Measurements from ENCODE around the gene SOST. TPM values are rescaled to one million over a fixed set of nuclear protein-coding genes. Genes with fewer than 3 reads are reported as not detected.

Gene SOST
- total and polyA plus RNA-seq, 4 experiments from 2014 or later = not detected

DNA sequence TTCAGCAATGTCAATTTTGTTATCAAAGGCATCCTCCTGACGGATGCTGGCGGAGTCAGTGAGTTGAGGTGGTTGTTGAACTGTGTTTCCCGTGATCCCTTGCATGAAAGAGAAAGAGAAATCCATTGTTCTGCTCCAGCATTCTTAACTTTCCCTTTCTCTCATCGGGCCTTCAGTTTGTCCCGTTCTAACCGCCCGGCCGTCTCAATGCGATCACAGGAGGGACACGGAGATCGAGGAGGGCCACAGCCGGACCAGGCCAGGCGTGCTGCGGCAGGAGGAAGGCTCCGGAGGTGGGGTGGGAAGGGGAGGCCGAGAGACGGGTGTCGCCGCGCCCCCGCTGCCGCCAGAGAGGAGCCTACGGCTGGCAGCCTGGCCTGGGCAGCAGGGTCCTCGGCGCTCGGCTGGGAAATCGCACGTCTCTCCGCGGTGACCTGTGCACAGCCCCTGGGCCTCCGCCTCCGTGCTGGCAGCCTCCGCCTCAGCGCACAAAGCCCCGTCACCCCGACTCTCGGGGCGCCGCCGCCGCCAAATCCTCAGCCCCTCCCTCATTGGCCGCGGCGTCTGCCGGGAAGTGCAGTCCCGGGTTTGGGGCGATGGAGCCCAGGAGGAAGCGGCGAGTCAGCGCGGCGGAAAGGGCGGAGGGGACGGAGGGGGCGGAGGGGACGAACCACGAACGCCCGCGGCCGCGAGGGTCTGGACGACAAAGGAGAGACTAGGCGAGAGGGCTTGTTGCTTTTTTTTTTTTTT lies 38.1 kb downstream of the SOST start:
- Mint-ChIP-seq H3K36me3 (peaks cover 0 to 5% of the 10 kb centered on the region in 2 donors), H3K27me3 (peaks cover 3% of the 10 kb centered on the region in 2 donors), H3K9me3 (peaks cover 0 to 2% (median 0%) of the 10 kb centered on the region in 8 donors), H3K4me3 (peak overlapping the region; percentile 97 to 100 (median 98)), H3K27ac (peak overlapping the region; percentile 85 to 100 (median 98)), H3K4me1 (peaks cover 3 to 8% (median 6%) of the 10 kb centered on the region in 4 donors)
- intact Hi-C loops (cut with micrococcal nuclease) = loop anchor here (1.0 kb wide), 1 partner anchor 40 kb away; no protein-coding TSS in a partner anchor
- no peaks in the 10 kb centered on the region for H3K27me3 ChIP-seq (ENCODE audit: insufficient read depth, low read length)
- POLR2A ChIA-PET (ENCODE audit: partially characterized antibody) = interaction anchor here (0.7 to 0.9 kb wide), 2 partner anchors 20 to 353 kb away, joined by 3 read pairs; no protein-coding TSS in a partner anchor
- H3K9me3 ChIP-seq (ENCODE audit: control insufficient read depth in 1 of 2, low read length in 2 of 2) = no peaks in the 10 kb centered on the region
- peaks cover 8% of the 10 kb centered on the region for H3K4me1 ChIP-seq (ENCODE audit: insufficient read depth, low read length)
- CTCF ChIA-PET (ENCODE audit: partially characterized antibody) = interaction anchor here (0.9 kb wide), 1 partner anchor 46 kb away, joined by 3 read pairs; no protein-coding TSS in a partner anchor
- H3K4me3 ChIP-seq (ENCODE audit: low read length in 2 of 2) = peak overlapping the region; percentile 68 to 91
- DNase-seq = peak; percentile 71 to 78 (median 75)
- H3K36me3 ChIP-seq (ENCODE audit: insufficient read depth, low read length) = no peaks in the 10 kb centered on the region
- H3K27ac ChIP-seq (ENCODE audit: low read depth, low read length) = peak overlapping the region; percentile 82

- ChIA-PET POLR2A (ENCODE audit: partially characterized antibody) (interaction anchor here (0.7 to 0.9 kb wide), 2 partner anchors 19 to 352 kb away, joined by 3 read pairs; no protein-coding TSS in a partner anchor), CTCF (ENCODE audit: partially characterized antibody) (interaction anchor here (0.9 kb wide), 1 partner anchor 47 kb away, joined by 3 read pairs; no protein-coding TSS in a partner anchor)
- peaks cover 8% of the 10 kb centered on the region for H3K4me1 ChIP-seq (ENCODE audit: insufficient read depth, low read length)
- peaks cover 0 to 2% (median 0%) of the 10 kb centered on the region in 8 donors for H3K9me3 Mint-ChIP-seq
- H3K27me3 ChIP-seq (ENCODE audit: insufficient read depth, low read length) = peaks cover under 1% of the 10 kb centered on the region
- intact Hi-C loops (cut with micrococcal nuclease) = no loop called here
- no peak overlapping the region for H3K27ac ChIP-seq (ENCODE audit: low read depth, low read length)
- DNase-seq = no peak
- H3K9me3 ChIP-seq (ENCODE audit: control insufficient read depth in 1 of 2, low read length in 2 of 2) = no peaks in the 10 kb centered on the region
- no peak overlapping the region for H3K4me3 ChIP-seq (ENCODE audit: low read length in 2 of 2)
- H3K4me3 Mint-ChIP-seq = peak overlapping the region in 7 of 8 donors; percentile 97 to 100 (median 98)
- H3K27ac Mint-ChIP-seq = peak overlapping the region; percentile 0 to 100 (median 85)
- peaks cover 4 to 10% (median 7%) of the 10 kb centered on the region in 4 donors for H3K4me1 Mint-ChIP-seq
- no peaks in the 10 kb centered on the region for H3K36me3 ChIP-seq (ENCODE audit: insufficient read depth, low read length)
- peaks cover 5 to 9% of the 10 kb centered on the region in 2 donors for H3K27me3 Mint-ChIP-seq
- peaks cover 0 to 5% of the 10 kb centered on the region in 2 donors for H3K36me3 Mint-ChIP-seq
These were observed 39.0 kb downstream of the SOST start for GRCh38 chr17:43719578-43719977.

DNA sequence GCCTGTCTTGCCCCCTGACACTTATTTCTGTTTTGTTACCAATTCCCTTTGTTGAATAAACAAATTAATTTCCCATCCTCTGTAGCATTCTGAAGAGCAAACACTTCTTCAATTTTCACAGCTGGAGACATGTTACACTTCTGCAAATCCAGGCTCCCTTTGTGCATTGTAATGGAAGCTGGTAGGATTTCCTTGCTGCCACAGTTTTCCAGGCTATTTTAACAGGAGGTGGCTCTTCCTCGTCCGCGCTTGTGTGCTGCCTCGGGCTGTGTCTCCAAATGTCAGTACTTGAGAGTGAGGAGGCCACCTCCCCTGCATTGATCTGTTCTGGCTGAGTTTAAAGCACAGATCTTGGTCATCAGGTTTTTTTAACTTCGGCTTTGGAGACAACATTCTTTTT lies 40.0 kb downstream of the SOST start:
- Mint-ChIP-seq H3K27me3 (peaks cover 12 to 15% of the 10 kb centered on the region in 2 donors), H3K4me3 (no peak overlapping the region)
- H3K36me3 ChIP-seq (ENCODE audit: insufficient read depth, low read length) = no peaks in the 10 kb centered on the region

GRCh38 chr17:43717913-43718312 lies 40.7 kb downstream of the SOST start:
- H3K36me3 ChIP-seq (ENCODE audit: insufficient read depth, low read length) = no peaks in the 10 kb centered on the region
- peaks cover 0 to 2% (median 0%) of the 10 kb centered on the region in 8 donors for H3K9me3 Mint-ChIP-seq
- H3K4me1 ChIP-seq (ENCODE audit: insufficient read depth, low read length) = peaks cover 22% of the 10 kb centered on the region
- ChIA-PET POLR2A (ENCODE audit: partially characterized antibody) (no interaction called here), CTCF (ENCODE audit: partially characterized antibody) (interaction anchor here (0.6 to 1.4 kb wide), 2 partner anchors 36 to 49 kb away, joined by 3 to 6 read pairs; no protein-coding TSS in a partner anchor)
- peaks cover 0 to 5% of the 10 kb centered on the region in 2 donors for H3K36me3 Mint-ChIP-seq
- peaks cover 14 to 22% (median 17%) of the 10 kb centered on the region in 4 donors for H3K4me1 Mint-ChIP-seq
- H3K27ac Mint-ChIP-seq = peak overlapping the region in 1 of 7 donors; percentile 5
- H3K27ac ChIP-seq (ENCODE audit: low read depth, low read length) = no peak overlapping the region
- peaks cover 13% of the 10 kb centered on the region for H3K27me3 ChIP-seq (ENCODE audit: insufficient read depth, low read length)
- H3K4me3 ChIP-seq (ENCODE audit: low read length in 2 of 2) = no peak overlapping the region
- DNase-seq = no peak
- no peaks in the 10 kb centered on the region for H3K9me3 ChIP-seq (ENCODE audit: control insufficient read depth in 1 of 2, low read length in 2 of 2)
- intact Hi-C loops (cut with micrococcal nuclease) = no loop called here
- H3K4me3 Mint-ChIP-seq = no peak overlapping the region
- peaks cover 15 to 20% of the 10 kb centered on the region in 2 donors for H3K27me3 Mint-ChIP-seq

More for the DNA sequence above, 40.0 kb downstream of the SOST start:
- H3K36me3 Mint-ChIP-seq = peaks cover 0 to 5% of the 10 kb centered on the region in 2 donors
- Histone ChIP-seq H3K4me3 (ENCODE audit: low read length in 2 of 2) (no peak overlapping the region), H3K9me3 (ENCODE audit: control insufficient read depth in 1 of 2, low read length in 2 of 2) (no peaks in the 10 kb centered on the region), H3K4me1 (ENCODE audit: insufficient read depth, low read length) (peaks cover 16% of the 10 kb centered on the region), H3K27me3 (ENCODE audit: insufficient read depth, low read length) (peaks cover 9% of the 10 kb centered on the region), H3K27ac (ENCODE audit: low read depth, low read length) (no peak overlapping the region)
- peaks cover 0 to 2% (median 0%) of the 10 kb centered on the region in 8 donors for H3K9me3 Mint-ChIP-seq
- no peak for DNase-seq
- H3K4me1 Mint-ChIP-seq = peaks cover 10 to 16% (median 13%) of the 10 kb centered on the region in 4 donors
- intact Hi-C loops (cut with micrococcal nuclease) = no loop called here
- ChIA-PET POLR2A (ENCODE audit: partially characterized antibody) (no interaction called here), CTCF (ENCODE audit: partially characterized antibody) (interaction anchor here (1.4 kb wide), 1 partner anchor 48 kb away, joined by 6 read pairs; no protein-coding TSS in a partner anchor)
- peak overlapping the region in 1 of 7 donors; percentile 5 for H3K27ac Mint-ChIP-seq

GRCh38 chr17:43714465-43715149 lies 44.0 kb downstream of the SOST start:
- H3K36me3 ChIP-seq (ENCODE audit: insufficient read depth, low read length) = no peaks in the 10 kb centered on the region
- POLR2A ChIA-PET (ENCODE audit: partially characterized antibody) = interaction anchor here (1.9 kb wide), 1 partner anchor 13 kb away, joined by 4 read pairs; no protein-coding TSS in a partner anchor

GRCh38 chr17:43713494-43714162 lies 45.0 kb downstream of the SOST start:
- Histone ChIP-seq H3K36me3 (ENCODE audit: insufficient read depth, low read length) (no peaks in the 10 kb centered on the region), H3K27me3 (ENCODE audit: insufficient read depth, low read length) (peaks cover 18% of the 10 kb centered on the region), H3K27ac (ENCODE audit: low read depth, low read length) (no peak overlapping the region), H3K4me3 (ENCODE audit: low read length in 2 of 2) (no peak overlapping the region), H3K9me3 (ENCODE audit: control insufficient read depth in 1 of 2, low read length in 2 of 2) (no peaks in the 10 kb centered on the region), H3K4me1 (ENCODE audit: insufficient read depth, low read length) (peaks cover 14% of the 10 kb centered on the region)
- Mint-ChIP-seq H3K27ac (no peak overlapping the region), H3K4me1 (peaks cover 8 to 15% (median 13%) of the 10 kb centered on the region in 4 donors), H3K4me3 (peak overlapping the region; percentile 53 to 73 (median 66)), H3K27me3 (peaks cover 39 to 42% of the 10 kb centered on the region in 2 donors), H3K36me3 (no peaks in the 10 kb centered on the region), H3K9me3 (no peaks in the 10 kb centered on the region)
- ChIA-PET CTCF (ENCODE audit: partially characterized antibody) (interaction anchor here (0.9 kb wide), 2 partner anchors 12 to 46 kb away, joined by 3 read pairs; no protein-coding TSS in a partner anchor), POLR2A (ENCODE audit: partially characterized antibody) (interaction anchor here (1.9 kb wide), 1 partner anchor 12 kb away, joined by 4 read pairs; no protein-coding TSS in a partner anchor)
- DNase-seq = no peak
- intact Hi-C loops (cut with micrococcal nuclease) = no loop called here

More at GRCh38 chr17:43714465-43715149, 44.0 kb downstream of the SOST start:
- H3K27me3 ChIP-seq (ENCODE audit: insufficient read depth, low read length) = peaks cover 18% of the 10 kb centered on the region
- intact Hi-C loops (cut with micrococcal nuclease) = no loop called here
- Mint-ChIP-seq H3K9me3 (no peaks in the 10 kb centered on the region), H3K4me3 (peak overlapping the region; percentile 45 to 73 (median 57)), H3K36me3 (no peaks in the 10 kb centered on the region), H3K27me3 (peaks cover 36 to 39% of the 10 kb centered on the region in 2 donors), H3K27ac (peak overlapping the region in 1 of 7 donors; percentile 30), H3K4me1 (peaks cover 8 to 15% (median 13%) of the 10 kb centered on the region in 4 donors)
- peaks cover 14% of the 10 kb centered on the region for H3K4me1 ChIP-seq (ENCODE audit: insufficient read depth, low read length)
- CTCF ChIA-PET (ENCODE audit: partially characterized antibody) = no interaction called here
- H3K9me3 ChIP-seq (ENCODE audit: control insufficient read depth in 1 of 2, low read length in 2 of 2) = no peaks in the 10 kb centered on the region
- DNase-seq = no peak
- no peak overlapping the region for H3K4me3 ChIP-seq (ENCODE audit: low read length in 2 of 2)
- no peak overlapping the region for H3K27ac ChIP-seq (ENCODE audit: low read depth, low read length)
